GM19324 (cell line): ENCODE results near the gene MUC20.

ENCODE experiments used
- ATAC-seq: cut with Tn5 transposase; IDR thresholded peaks from one replicate; pipeline ENCODE4 v1.9.1; 2021; ENCODE audit warnings: mild to moderate bottlenecking, moderate library complexity; ENCODE audit not compliant: unreplicated experiment, low FRiP score

The MUC20 gene

GRCh38 chr3:195754141-195754540, 33.4 kb downstream of the MUC20 start:
- ATAC-seq = no peak

GRCh38 chr3:195754906-195755305, 34.1 kb downstream of the MUC20 start:
- no peak for ATAC-seq

- no peak for ATAC-seq
These were observed 34.6 kb downstream of the MUC20 start for GRCh38 chr3:195755391-195755790.

- ATAC-seq = no peak
These were observed 35.3 kb downstream of the MUC20 start for GRCh38 chr3:195755791-195756676.

- ATAC-seq = no peak
These were observed 36.6 kb downstream of the MUC20 start for GRCh38 chr3:195757438-195757770.

GRCh38 chr3:195757827-195758226, 37.0 kb downstream of the MUC20 start:
- no peak for ATAC-seq

- ATAC-seq = no peak
These were observed 38.1 kb downstream of the MUC20 start for GRCh38 chr3:195758721-195759353.

GRCh38 chr3:195760345-195761122, 39.8 kb downstream of the MUC20 start:
- no peak for ATAC-seq

GRCh38 chr3:195761123-195761566, 40.4 kb downstream of the MUC20 start:
- ATAC-seq = no peak

GRCh38 chr3:195761567-195762248, 40.9 kb downstream of the MUC20 start:
- ATAC-seq = no peak

- ATAC-seq = no peak
These were observed 41.4 kb downstream of the MUC20 start for GRCh38 chr3:195762249-195762585.

- no peak for ATAC-seq
These were observed 41.8 kb downstream of the MUC20 start for GRCh38 chr3:195762611-195763010.

- ATAC-seq = no peak
These were observed 42.5 kb downstream of the MUC20 start for GRCh38 chr3:195763076-195763830.

GRCh38 chr3:195763843-195764825, 43.4 kb downstream of the MUC20 start:
- no peak for ATAC-seq

- no peak for ATAC-seq
These were observed 44.4 kb downstream of the MUC20 start for GRCh38 chr3:195764961-195765706.

- no peak for ATAC-seq
These were observed 45.9 kb downstream of the MUC20 start for GRCh38 chr3:195766671-195767070.

- ATAC-seq = no peak
These were observed 47.0 kb downstream of the MUC20 start for GRCh38 chr3:195767792-195768191.

GRCh38 chr3:195768414-195768813, 47.6 kb downstream of the MUC20 start:
- ATAC-seq = no peak
